ENCODE data around the gene NFILZ. TPM values are rescaled to one million over a fixed set of nuclear protein-coding genes. Genes with fewer than 3 reads are reported as not detected.
A peak's percentile ranks its signal among the peaks of the same experiment; 100 is the strongest.

NFILZ gene
- total and polyA plus RNA-seq, 2 of the 8 experiments (the other 6 are each of a cell fraction or from before 2014, with no cell fraction given) = not detected

DNA sequence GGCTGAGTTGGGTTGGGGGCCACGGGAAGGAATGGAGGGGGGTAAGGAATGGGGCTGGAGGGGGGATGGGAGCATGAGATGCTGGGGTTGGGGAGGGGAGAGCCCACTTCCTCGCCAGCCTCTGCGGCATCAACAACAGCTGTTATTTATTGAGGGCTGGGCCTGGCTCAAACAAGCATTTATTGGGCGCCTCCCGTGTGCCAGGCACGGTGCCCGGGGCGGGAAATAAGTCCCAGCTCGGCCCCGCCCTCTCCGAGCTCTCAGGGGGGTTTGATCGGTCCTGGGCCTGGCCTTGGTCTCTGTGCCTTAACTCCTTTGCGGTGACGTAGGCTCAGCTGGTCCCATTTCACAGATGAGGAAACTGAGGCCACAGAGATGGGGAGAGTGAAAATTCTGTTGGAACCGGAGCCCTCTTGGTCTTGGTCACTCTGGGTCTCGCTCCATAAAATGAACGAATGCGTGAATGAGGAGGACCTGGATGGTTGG, 19.0 kb upstream of the NFILZ start:
- H3K9ac ChIP-seq (replicated peaks in 1 of 4; ENCODE audit: extremely low read depth in 1 of 4, low read depth in 3 of 4, low read length in 3 of 4) = no peak overlapping the region
- no peak overlapping the region for H2BK120ac ChIP-seq (replicated peaks; ENCODE audit: low read depth, low read length)
- 0 out of 2 replicates have a peak overlapping the region, but pooled peaks have one; percentile 45 for H4K8ac ChIP-seq (ENCODE audit: extremely low read depth, insufficient read depth, low read length)
- H3K23me2 ChIP-seq (ENCODE audit: low read depth, low read length) = peaks cover 17% of the 10 kb centered on the region
- no peak overlapping the region; the same call in 1 of the 2 replicates for H3K27ac ChIP-seq (ENCODE audit: low read depth, low read length)
- 0 out of 2 replicates have a peak overlapping the region, but pooled peaks have one; percentile 23 for H2BK12ac ChIP-seq (ENCODE audit: low read depth, low read length)
- FAIRE-seq (no peak), DNase-seq (ENCODE audit: low read depth in 1 of 2, low spot score in 2 of 2) (no peak)
- peaks cover 3% of the 10 kb centered on the region; the same call in 1 of the 2 replicates for H3K79me1 ChIP-seq (ENCODE audit: low read depth, low read length)
- no peaks in the 10 kb centered on the region for H3K27me3 ChIP-seq (replicated peaks in 1 of 4; ENCODE audit: control insufficient read depth in 3 of 4, extremely low read depth in 1 of 4, insufficient read depth in 3 of 4, low read length in 3 of 4)
- WGBS, 2 experiments (ENCODE audit: extremely low coverage in 1 of 2, insufficient coverage in 1 of 2, insufficient read length in 1 of 2, insufficient replicate concordance in 2 of 2, low coverage in 1 of 2, low lambda C conversion rate in 2 of 2, missing lambda C conversion rate in 1 of 2) = 66% methylated on average over 13 of the region's 18 CpGs; no CpG with 5 or more reads in 1 of the 2 experiments
- peak overlapping the region; percentile 31 for H4K91ac ChIP-seq (replicated peaks; ENCODE audit: insufficient read length, low read length)
- H4K20me1 ChIP-seq (replicated peaks in 1 of 2; ENCODE audit: control insufficient read depth in 1 of 2, insufficient read depth in 2 of 2, low read length in 2 of 2) = peaks cover 0 to 3% of the 10 kb centered on the region in 2 experiments
- no peak overlapping the region for H3K14ac ChIP-seq (ENCODE audit: insufficient read length)
- no peak overlapping the region for H3K23ac ChIP-seq (ENCODE audit: insufficient read length)
- POLR2A ChIA-PET (ENCODE audit: partially characterized antibody) = interaction anchor here (0.7 to 2.3 kb wide), 7 partner anchors 9 to 48 kb away, joined by 3 to 11 read pairs (median 5); no protein-coding TSS in a partner anchor
- no peak overlapping the region for H2BK15ac ChIP-seq (ENCODE audit: low read length)
- peak overlapping the region in 1 of 4 experiments; percentile 41; a peak in 1 of 8 replicates for H3K4me3 ChIP-seq (ENCODE audit: extremely low read depth in 1 of 4, insufficient read depth in 2 of 4, low read depth in 3 of 4, low read length in 4 of 4)
- no peak overlapping the region for H3K56ac ChIP-seq (replicated peaks; ENCODE audit: insufficient read length, low read depth, low read length)
- no peaks in the 10 kb centered on the region for H3K9me3 ChIP-seq (ENCODE audit: insufficient read depth in 2 of 2, low read depth in 1 of 2, low read length in 1 of 2)
- 0 out of 2 replicates have a peak overlapping the region, but pooled peaks have one; percentile 66 for H2BK5ac ChIP-seq (ENCODE audit: low read depth, low read length)
- H3K36me3 ChIP-seq (ENCODE audit: control insufficient read depth in 2 of 4, insufficient read depth in 4 of 4, low read length in 3 of 4) = no peaks in the 10 kb centered on the region
- peaks cover 10 to 29% (median 19%) of the 10 kb centered on the region in 4 experiments for H3K4me1 ChIP-seq (replicated peaks in 1 of 4; ENCODE audit: control insufficient read depth in 3 of 4, insufficient read depth in 4 of 4, low read length in 3 of 4)
- peaks cover 0 to 6% of the 10 kb centered on the region in 2 experiments; a peak in 1 of 4 replicates for H3K79me2 ChIP-seq (ENCODE audit: control insufficient read depth in 1 of 2, insufficient read depth in 2 of 2, low read length in 2 of 2)
- H3K4ac ChIP-seq (replicated peaks; ENCODE audit: insufficient read length, low read depth, low read length) = no peak overlapping the region
- H2AFZ ChIP-seq (ENCODE audit: low read length) = no peak overlapping the region
- CTCF ChIA-PET (ENCODE audit: partially characterized antibody) = interaction anchor here (1.0 to 3.3 kb wide), 5 partner anchors 12 to 106 kb away, joined by 5 to 21 read pairs (median 6); no protein-coding TSS in a partner anchor
- H2AK5ac ChIP-seq (ENCODE audit: low read depth, low read length) = peak overlapping the region; percentile 82; the same call in 1 of the 2 replicates
- no peak overlapping the region for H4K5ac ChIP-seq (ENCODE audit: insufficient read length, low read depth, low read length)
- H3K4me2 ChIP-seq (ENCODE audit: insufficient read depth in 1 of 2, low read depth in 2 of 2, low read length in 2 of 2) = peak overlapping the region; percentile 25 to 43
- peak overlapping the region; percentile 40; the same call in 1 of the 2 replicates for H2BK20ac ChIP-seq (ENCODE audit: low read length)
- peak overlapping the region; percentile 36 for H3K18ac ChIP-seq (ENCODE audit: extremely low read depth, low read length)
- TF ChIP-seq RXRA (IDR thresholded peaks at IDR 0.05; ENCODE audit: insufficient read depth, low read depth, low read length) = no peak
- TF ChIP-seq ASH2L (IDR thresholded peaks at IDR 0.05; ENCODE audit: low read length) = no peak
- TF ChIP-seq SIN3A (conservative IDR thresholded peaks at IDR 0.05 in 1 of 2, IDR thresholded peaks at IDR 0.05 in 1 of 2; ENCODE audit: low read depth in 1 of 2, low read length in 2 of 2) = no peak
- TF ChIP-seq KDM1A (IDR thresholded peaks at IDR 0.05; ENCODE audit: borderline replicate concordance, low read length) = peak; percentile 98
- TF ChIP-seq SP1 (IDR thresholded peaks at IDR 0.05; ENCODE audit: low read depth, low read length) = 0 out of 2 replicates have a peak, but pooled peaks have one; percentile 6
- TF ChIP-seq SAP30 (IDR thresholded peaks at IDR 0.05; ENCODE audit: insufficient read depth, insufficient replicate concordance, low read length) = no peak
- TF ChIP-seq RNF2 (IDR thresholded peaks at IDR 0.05; ENCODE audit: borderline replicate concordance, low read depth, low read length, missing control alignments, poor library complexity, severe bottlenecking) = no peak
- no peak for TF ChIP-seq CEBPB (IDR thresholded peaks at IDR 0.05; ENCODE audit: low read depth, low read length)

All from H1 (cell line).